G401.6 (cell line): Measurements from ENCODE around the gene TC2N.
"Not testable (repeated sequence)": the region's sequence is repeated elsewhere in the genome, so short reads cannot be mapped to it uniquely, and the experiment has no call there.

Experiments used
- FAIRE-seq: peaks from 2 replicates; lab custom pipeline; 2012; peaks lifted over from hg19 to GRCh38; lab: Jason Lieb, UNC

The TC2N gene

DNA sequence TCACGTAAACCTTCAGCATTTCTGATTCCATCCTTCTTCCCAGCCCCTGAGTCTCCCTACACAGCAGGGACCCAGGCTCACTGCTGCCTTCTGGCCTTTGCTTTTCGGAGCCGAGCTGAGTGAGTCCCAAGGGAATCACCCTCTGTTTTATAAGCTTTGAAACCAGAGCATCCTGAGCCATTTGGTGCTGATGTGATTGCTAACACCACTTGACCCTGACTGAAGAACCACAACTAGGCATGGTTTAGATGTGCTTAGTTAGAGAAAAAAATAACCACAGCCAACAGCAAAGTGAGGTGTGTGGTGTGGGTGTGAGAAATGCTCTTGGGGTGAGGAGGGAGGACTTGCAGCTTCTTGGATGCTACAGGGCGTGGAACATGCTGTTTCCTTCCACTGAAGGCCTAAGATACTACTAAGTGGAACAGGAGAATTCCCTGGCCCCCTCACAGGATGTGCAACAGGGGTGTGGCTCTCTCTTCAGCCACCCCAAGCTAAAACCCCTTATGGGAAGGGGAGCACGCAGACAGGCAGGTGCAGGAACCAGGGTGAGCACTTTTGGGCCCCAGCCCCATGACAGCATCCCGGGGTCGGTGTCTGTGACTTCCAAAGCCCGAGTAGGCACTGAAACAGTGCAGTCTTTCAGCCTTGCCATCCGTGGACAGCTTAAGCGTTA lies at the start of gene TC2N:
Gene TC2N, minus strand, starts transcription at position 221 of the 673 bp plus-strand sequence. CDS start 53,767 bp downstream, outside the sequence.
- FAIRE-seq, result no peak

DNA sequence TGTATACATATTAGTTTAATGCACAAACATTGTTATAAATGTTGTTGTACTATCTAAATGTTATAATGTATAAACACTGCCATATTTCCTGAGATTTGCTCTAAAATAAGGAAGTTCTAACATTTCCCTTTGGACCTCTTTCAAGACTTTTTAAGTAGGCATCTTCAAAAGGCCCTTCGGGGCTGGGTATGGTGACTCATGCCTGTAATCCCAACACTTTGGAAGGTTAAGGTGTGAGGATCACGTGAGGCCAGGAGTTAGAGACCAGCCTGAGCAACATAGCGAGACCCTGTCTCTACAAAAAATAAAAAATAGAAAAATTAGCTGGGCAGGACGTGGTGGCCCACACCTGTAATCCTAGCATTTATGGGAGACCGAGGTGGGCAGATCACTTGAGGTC lies 44.7 kb upstream of the TC2N start:
- FAIRE-seq, result no peak

DNA sequence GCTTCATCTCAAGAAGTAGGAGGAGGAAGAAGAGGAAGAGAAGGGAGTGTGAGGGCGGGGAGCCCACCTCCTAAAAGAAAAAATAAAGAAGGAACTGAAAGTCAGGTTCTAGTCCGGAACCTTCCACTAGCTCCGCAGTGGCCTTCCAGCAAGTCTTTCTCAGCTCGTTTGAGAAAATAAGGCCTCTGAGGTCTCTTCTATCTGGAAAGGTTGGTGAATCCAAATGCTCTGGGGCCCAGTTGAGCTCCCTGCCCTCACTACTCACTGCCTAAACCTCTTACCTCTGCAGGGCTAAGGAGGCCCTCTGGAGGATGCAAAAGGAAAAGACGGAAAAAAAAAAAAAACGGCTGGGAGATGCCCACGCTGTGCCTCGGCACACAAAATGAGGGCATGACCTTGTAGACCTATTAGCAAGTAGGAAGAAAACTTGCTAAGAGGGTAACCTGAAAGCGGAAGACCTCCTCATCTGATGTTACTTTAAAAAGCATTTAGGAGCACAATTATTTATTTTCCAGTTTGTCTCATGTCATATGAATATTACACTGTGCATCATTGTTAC lies 44.2 kb upstream of the TC2N start:
- FAIRE-seq, result peak; percentile 13

DNA sequence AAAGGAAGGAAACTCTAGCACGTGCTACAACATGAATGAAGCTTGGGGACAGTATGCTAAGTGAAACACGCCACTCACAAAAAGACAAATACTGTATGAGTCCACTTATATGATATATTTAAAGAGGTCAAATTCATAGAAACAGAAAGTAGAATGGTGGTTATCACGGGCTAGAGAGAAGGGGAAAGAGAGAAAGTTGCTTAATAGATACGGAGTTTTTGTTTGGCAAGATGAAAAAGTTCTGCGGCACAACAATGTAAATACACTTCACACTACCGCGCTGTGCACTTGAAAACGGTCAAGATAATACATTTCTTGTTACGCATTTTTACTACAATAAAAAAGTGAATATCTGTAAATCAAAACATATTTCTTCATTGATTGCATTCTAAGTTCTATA lies 42.9 kb upstream of the TC2N start:
- no peak for FAIRE-seq

DNA sequence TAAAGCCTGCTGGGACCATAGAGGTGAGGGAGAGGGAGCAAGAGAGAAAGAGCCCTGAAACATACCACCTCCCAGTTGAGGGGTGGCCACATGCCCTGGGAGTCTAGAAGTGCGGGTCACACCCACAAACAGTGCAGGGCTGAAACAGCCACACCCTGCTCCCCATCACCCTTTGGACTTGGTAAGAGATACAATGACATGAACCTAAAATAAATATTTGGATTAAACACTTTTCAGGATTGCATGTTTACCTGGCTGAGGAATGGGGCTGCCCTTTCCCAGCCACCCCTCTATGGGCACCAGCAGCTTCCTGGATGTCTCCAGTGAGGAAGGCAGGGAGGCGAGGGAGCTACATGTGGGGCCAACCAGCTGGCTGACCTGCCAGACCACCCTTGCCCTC lies 39.0 kb upstream of the TC2N start:
- FAIRE-seq, result no peak

DNA sequence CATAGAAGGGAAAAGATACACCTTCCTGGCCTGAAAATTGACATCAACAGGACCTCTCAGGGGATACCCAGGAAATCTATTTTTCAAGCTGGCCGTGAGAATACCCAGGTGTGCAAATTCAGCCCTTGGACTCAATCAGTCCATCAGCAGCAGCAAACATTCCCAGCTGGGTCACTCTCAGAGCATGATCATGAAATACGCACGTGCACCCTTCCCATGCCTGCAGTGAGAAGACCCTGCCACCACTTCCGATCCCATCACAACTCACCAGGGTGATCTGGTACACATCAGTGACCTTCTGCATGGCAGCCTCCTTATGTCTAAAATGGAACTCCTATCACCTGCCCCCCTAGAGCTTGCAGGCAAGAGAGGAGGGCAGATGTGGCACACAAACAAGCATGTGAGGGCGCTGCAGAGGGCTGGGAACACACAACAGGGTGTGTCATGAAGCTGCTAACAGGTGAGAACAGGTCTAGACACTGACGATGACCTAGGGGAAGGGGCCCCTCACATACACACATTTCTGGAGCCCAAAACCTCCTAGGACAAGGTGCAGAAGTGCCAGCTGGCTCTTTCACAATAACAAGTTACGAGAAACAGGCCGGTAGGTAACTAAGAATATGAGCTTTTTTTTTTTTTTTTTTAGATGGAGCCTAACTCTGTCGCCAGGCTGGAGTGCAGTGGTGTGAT lies 37.8 kb upstream of the TC2N start:
- no peak for FAIRE-seq

DNA sequence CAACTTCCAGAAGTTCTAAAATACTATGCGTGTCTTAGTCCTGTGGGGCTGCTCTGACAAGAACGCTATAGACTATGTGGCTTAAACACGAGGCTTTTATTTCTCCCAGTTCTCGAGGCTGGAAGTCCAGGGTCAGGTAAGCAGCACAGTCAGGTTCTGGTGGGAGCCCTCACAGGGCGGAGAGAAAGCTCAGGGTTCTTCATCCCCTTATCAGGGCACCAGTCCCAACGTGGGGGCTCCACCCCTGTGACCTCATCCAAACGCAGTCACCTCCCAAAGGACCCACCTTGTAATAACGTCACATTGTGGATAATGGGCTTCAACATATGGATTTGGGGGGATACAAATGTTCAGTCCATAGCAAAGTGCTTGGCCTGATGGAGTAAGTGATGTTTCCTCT lies 37.1 kb upstream of the TC2N start:
- no peak for FAIRE-seq

DNA sequence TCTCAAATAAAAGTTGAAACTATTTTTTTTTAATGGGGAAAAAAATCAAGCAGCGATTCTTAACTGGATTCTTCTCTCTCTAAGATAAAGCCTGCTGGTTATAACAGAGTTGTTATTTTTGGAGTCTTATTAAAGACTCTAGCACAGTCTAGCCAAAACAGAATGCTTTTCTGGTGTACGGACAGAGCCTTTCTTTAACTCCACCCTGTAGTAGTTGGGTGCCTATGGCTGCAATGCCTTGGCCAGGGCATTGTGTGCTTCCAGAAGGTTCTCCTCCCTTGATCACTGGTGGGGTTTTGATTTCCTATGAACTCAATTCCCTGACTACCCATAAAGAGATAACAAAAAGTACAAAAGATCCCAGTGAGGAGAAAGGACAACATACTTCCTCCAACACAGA lies 35.7 kb upstream of the TC2N start:
- no peak for FAIRE-seq

DNA sequence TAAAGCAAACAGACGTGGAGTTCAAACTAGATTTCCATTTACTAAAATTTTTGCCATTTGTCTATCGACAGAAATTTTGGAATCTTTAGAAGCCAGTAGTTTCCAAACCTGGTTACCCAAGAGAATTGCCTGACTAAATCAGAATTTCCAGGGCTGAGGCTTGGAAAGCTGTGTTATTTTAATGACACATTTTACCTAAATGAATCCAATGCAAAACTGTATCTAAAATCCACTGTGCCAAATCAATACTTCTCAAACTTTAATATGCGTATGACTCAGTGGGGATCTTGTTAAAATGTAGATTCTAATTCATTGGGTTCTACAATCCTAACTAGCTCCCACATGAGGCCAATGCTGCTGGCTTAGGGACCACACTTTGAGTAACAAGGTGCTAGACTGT lies 35.0 kb upstream of the TC2N start:
- FAIRE-seq, result no peak

DNA sequence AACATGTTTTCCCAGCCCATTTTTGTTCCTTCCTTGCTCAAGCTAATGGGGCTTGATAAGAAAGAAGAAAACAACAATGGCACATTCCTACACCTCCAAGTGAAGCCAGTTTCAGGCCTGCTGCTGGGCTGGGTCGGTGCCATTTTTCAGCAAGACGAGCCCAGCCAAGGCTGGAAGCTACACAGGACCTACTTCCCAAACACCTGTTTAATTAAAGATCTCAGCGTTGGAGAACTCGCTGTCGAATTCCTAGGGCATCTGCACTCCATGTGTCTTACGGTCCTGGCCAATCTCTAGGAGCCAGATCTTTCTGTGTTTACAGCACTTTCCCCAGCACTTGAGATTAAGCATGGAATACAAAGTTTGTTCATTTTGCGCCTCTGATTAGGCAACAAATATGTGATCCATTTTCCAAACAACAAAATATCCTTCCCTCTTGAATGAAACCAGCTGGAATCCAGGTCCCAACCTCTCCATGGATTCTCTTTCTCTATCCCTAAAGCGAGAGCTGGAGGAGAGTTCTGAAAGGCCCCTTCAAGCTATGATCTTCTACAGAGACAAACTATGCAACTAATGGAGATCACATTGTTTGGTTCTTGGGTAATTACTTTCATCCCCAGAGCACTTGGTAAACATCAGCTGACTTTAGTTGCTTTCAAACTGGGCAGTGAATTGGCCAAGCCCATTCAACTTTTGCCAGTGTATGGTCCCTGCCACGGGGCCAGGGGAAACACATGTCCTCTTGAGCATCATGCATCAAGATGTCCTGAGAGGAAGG lies 34.3 kb upstream of the TC2N start:
- FAIRE-seq, result no peak

DNA sequence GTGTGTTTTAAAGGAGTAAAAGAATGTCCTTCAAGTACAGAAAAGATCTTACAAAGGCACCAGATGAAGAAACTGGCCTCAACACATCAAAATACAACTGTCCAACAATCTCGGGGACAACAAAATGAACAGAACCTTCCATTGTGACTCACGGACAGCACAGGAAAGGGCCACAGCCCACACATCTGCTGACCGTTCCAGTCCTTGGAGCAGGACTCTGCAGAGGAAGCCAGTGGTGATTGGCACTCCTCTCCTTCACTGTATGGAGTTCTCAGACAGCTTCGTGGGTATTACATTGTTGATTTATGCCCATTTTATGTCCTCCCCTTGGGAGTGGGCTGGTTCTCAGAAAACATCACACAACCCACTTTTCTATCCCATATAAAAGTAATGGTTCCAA lies 32.5 kb upstream of the TC2N start:
- FAIRE-seq, result no peak

DNA sequence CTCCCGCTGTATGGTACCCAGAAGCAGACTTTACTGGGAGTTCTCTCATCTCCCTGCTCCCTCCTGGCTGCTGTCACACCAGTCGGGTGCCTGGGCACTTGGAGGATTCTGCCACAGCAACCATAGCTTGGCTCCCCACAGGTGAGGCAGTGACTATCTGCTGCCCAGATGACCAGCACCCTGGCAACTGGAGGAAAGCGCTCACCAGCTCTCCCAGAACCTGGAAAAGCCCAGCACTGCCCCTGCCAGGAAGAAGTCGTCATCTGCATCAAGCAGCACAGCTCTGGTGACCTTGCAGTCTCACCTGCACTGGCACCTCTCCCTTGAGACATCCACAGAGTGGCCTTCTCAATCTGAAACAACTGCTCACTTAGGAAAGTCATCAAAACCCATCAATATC lies 31.9 kb upstream of the TC2N start:
- FAIRE-seq, result no peak

DNA sequence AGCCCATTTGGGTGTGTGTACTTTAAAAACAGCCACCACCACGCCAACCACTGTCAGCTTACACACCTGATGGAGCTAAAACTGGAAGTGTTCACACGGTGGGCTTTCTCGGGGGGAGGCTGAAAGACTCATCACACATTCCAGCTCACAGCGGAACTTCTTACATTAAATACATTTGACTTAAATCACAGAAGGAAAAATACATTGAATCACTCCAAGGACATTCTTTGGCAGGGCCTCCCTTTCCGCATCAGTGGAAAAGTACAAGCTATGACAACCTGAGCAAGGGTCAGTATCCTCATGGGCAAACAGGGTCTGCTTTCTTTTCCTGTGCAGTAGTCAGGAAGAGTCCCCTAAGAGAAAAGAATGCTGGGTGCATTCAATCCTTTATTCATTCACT lies 31.0 kb upstream of the TC2N start:
- FAIRE-seq, result no peak

DNA sequence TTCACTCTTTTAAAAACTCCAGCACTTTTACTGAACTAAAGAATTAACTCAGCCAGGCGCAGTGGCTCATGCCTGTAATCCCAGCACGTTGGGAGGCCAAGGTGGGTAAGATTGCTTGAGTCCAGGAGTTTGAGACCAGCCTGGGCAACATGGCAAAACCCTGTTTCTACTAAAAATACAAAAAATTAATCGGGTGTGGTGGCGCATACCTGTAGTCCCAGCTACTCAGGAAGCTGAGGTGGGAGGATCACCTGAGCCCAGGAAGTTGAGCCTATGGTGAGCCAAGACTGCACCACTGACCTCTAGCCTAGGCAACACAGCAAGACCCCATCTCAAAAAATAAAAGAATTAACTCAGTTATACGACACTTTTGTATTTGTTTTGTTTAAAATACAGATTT lies 30.4 kb upstream of the TC2N start:
- FAIRE-seq, result not testable (repeated sequence)

DNA sequence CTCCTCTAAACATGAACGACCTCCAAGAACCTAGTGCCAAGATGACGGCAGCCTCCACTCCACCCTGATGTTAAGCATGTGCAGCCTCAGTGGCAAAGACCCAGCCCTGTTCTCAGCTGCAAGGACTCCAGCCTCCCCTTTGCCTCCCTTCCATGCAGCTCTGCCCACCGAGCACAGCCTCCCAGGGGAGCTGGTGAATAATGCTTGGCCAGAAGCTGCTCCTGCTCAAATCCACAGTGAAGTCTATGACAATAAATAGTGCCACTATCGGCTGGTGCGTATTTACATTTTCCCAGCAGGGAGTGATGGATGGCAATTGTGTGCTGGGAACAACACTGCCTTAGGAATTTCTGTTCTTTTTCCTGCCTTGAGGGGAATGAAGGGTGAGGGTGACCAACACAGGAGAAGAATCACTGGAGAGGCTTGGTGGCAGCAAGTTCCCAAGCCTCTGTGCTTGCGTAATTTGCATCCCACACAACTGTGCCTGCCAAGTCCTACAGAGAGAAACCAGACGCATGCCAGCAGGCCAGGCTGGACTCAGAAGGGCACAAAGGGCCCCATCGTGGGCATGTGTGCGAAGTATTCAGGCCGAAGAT lies 29.9 kb upstream of the TC2N start:
- no peak for FAIRE-seq

DNA sequence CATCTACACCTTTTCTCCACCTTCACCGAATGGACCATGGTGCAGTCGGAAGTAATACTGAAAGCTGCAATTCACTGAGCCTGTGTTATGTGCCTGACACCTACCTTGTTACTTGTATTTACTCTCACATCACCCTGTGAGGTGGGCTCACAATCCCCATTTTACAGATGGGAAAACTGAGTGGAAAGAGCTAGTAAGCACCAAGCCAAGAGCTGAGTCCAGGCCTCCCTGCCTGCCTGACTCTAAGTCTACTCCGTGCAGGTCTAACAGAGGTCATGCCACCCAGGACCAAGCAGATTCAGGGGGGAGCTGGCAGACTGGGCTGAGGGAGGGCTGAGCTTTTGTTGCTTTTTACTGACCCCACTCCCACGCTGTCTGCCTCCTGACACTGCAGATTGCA lies 29.1 kb upstream of the TC2N start:
- FAIRE-seq, result no peak

DNA sequence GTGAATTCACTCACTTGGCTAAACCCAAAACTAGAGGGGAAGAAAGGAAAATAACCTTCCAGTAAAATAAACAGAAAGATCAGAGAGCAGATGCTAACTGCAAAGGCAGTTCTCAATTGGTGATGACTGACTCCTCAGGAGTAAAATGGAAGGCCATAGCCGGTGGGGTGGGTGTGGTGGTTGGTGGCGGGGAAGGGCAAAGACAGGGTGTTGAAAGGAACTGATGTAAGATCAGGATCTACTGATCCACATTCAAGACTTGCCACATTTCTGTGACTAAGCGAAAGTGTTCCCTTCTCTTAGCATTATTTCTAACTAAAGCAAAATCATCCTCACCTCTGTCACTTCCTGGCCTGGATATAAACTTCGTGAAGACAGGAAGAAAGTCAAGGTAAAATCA lies 26.3 kb upstream of the TC2N start:
- no peak for FAIRE-seq

DNA sequence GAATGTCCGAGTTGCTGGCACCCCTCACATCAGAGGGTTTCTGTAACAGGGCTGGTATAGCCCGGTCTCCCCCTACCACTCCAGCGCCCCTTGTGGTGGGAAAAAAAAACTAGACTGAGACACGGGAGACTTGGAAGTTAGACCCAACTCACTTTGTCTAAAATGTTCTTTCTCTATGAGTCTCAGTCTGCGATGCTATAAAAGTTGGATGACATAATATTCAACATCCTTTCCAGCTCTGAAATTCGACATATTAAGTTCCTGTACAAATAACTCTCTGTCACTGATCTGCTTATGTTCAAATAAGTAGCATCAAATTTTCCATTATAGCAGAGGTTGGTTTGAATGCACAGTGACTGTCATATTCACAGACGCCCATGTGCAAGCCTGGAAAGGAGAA lies 25.7 kb upstream of the TC2N start:
- FAIRE-seq, result no peak

DNA sequence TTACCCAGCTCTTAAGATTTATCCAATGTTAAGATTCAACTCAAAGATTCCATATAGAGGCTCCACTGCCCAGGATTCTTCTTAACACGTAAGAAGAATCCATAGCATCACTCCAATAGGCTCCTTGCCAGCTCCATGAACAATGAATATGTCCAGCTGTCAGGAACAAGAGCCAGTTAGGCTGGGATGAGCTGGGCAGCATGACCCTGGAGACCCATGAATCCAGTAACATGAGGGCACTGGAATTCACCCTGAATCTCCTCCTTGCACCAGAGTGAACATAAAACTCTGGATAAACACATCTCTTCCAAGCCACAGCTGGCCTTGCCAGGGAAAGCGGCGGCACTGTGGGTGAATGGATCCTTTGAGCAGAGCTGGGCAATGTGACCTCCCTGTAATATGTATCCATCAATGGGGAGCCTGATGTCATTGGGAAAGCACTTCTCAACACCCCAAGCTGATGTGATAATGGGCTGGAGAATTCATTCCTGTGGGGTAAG lies 24.4 kb upstream of the TC2N start:
- FAIRE-seq, result no peak

DNA sequence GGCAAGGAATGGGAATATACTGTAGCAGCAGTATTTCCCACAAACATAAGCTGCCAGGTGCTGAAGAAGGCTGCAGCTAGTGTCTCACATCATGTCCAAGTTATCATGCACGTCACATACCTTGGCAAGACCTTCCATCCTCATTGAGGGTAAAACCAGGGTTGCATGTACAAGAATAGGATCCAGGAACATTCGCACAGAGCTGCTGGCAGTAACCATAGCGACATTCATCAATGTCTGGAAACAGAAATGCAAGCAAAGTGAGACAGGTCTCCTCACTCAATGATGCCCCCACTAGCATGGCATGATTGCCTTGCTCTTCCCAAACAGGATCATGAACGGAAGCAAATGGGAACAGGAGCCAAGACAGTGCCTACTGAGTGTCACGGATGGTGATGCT lies 23.8 kb upstream of the TC2N start:
- FAIRE-seq, result no peak

DNA sequence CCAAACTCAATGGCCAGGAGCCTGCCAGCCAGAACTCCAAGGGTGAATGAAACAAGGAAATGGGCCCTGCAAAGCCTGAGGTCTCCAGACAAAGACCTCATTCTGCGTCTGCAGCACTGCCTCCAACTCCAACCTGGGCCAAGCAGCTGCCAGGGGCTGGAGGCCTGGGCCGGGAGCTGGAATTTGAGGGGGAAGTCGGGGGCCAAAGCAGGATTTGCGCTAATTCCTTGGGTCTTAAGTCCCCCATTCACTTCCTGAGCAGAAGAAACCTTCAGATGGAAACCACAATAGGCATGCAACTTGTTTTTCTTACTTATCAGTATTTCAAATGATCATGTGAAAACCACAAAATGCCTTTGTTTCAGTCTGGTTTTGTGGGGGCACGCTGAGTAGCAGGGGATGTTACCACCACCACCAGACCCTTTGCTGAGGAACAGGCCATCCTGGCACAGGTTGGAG lies 23.0 kb upstream of the TC2N start:
- no peak for FAIRE-seq

DNA sequence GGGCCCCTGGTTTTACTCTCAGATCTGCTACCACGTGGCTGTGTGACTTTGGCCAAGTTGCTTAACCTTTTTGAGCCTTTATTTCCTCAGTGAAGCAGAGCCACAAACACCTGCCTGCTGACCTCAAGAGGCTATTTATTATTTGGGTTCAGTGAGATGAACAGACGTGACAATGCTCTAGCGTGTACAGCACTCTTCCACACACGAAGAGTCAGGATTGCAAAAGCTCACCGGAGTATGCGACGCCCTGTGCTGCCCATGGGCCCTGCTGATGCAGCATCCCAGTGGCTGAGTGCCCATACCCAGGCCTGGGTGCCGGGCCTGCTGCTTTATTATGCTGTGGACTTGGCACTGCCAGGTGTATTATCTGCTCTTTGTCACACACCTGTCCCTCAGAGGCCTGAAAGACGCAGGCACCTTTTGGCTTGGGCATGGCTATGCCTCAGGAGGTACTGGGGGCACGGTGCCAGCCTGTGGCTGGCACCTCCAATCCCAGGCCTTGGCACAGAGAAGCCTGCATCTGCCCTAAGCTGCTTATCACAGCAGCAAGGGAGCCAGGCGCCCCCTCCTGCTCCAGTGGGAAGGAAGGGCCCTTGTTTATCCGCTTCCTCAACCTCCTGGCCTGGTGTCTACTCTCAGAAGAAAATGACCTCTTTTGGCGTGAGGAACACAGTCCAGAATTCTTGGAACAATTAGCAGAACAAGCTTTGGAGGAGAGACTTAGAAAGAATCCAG lies 22.3 kb upstream of the TC2N start:
- no peak for FAIRE-seq
